ENCODE measurements around the gene SIN3A.
A peak's percentile ranks its signal among the peaks of the same experiment; 100 is the strongest.

The SIN3A gene

GRCh38 chr15:75371901-75372688, 79.4 kb downstream of the SIN3A start:
- DNase-seq = no peak

GRCh38 chr15:75371486-75371885, 80.0 kb downstream of the SIN3A start:
- DNase-seq = no peak

GRCh38 chr15:75369897-75370581, 81.5 kb downstream of the SIN3A start:
- DNase-seq = no peak

DNA sequence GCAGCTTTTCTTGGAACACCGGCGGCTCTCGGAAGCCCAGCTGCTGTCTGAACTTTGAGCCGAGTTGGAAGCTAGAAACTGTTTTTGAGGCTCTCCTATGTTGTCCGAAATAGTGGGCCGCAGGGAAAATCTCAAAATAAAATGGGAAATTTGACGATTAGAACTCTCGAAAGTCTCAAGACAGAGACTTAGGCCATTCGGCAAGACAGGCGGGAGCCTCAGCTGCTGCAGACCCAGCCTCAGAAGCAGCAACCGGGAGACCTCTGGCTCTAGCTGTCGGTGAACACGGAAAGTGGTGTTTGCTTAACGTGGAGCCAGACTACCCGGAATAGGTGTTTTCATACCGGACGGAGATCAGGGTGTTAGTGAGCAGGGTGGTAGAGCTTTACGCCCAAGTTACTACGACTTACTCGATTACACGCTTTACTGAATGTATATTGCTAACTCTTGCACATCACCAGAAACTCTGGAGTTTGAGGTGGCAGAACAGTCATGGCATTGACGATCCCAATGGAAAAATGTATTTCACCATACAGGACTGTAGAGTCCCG, 82.7 kb downstream of the SIN3A start:
- no peak for DNase-seq

DNA sequence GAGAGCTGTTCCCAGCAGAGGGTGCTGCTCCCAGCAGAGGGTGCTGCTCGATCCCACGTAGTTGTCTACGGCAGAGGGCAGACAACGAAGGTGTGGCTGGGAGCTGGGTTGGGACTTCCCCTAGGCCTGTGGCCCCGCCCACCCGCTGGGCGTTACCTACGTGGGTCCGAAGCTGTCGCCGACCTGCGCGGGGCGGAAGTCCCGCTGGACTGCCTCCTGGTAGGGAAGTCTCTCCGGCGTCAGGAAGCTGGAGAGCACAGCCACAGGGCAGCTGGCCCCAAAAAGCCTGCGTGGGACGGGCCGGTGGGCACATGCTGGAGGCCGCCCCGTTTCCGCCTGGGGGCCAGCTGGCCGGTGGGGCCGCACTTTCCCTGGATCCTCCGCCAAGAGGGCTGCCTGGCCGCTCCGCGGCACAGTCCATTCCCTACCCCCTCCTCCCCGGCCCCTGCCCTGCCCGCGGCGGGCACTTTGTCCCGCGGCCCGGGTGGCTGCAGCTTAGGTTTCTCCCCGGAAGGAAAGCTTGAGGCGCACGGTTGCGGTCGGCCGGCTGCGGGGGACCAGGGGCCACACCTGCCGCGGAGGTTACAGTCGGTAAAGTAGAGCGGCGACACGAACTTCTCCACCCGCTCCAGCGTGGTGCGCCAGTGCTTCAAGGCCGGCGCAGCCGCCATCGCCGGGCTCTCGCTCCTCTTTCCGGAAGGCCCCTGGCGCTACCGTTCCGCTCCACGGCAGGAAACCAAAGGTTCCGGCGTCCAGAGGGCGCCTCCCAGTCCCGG, 83.4 kb downstream of the SIN3A start, which contains the start of gene MAN2C1:
TSS of gene MAN2C1 (minus strand) at position 695 of the 776 bp plus-strand sequence. CDS start at position 671, 24 bp downstream.
- peak; percentile 68 for DNase-seq

GRCh38 chr15:75367406-75367912, 84.0 kb downstream of the SIN3A start:
- DNase-seq = no peak

GRCh38 chr15:75367006-75367405, 84.5 kb downstream of the SIN3A start:
- DNase-seq = no peak

DNA sequence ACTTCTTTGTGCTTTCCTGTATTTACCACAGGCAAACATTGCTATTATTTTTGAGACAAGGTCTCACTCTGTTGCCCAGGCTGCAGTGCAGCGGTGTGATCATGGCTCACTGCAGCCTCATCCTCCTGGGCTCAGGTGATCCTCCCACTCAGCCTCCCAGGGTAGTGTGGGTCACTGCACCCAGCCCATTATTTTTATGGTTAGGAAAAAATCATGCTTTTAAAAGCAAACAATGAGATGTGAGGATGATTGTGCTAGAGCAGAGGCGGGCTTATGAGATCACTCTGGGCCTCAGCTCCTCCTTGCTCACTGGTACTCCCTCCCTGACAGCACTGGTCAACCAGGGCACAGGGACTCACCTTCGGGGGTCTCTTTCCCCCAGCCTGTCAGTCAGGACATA, 85.3 kb downstream of the SIN3A start:
- DNase-seq = no peak

GRCh38 chr15:75364881-75365280, 86.6 kb downstream of the SIN3A start:
- DNase-seq = no peak

GRCh38 chr15:75363786-75364185, 87.7 kb downstream of the SIN3A start:
- no peak for DNase-seq

- DNase-seq = no peak
Measured at GRCh38 chr15:75362642-75363249, 88.7 kb downstream of the SIN3A start.

DNA sequence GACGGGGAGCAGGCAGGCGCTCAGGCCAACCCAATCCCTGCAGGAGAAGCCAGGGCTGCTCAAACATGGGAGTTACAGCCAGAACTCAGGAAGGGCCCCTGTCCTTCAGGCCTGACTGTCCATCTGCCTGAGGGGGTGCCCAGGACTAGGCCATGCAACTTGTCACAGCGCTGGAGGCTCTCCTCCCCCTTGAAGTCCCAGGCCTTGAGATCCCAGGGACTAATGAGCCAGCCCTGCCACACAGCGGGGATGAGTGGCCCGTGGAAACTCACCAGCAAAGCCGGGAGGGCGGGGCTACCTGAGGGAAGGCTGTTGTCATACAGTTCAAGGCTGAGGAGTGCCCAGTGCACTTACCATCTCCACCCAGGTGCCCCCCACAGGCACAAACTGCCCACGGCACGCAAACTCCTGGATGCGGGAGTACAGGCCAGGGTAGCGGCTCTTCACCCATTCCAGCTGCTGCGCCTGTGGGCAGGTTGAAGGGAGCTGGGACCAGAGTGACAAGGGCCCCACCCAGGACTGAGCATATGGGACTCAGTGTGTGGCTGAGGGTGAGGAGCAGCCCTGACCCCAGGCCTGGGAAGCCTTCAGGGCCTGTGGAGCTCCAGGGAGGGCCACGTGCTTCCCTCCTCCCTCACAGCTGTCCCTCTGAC, 89.4 kb downstream of the SIN3A start:
- no peak for DNase-seq

- no peak for DNase-seq
Measured at GRCh38 chr15:75361361-75361988, 90.0 kb downstream of the SIN3A start.

DNA sequence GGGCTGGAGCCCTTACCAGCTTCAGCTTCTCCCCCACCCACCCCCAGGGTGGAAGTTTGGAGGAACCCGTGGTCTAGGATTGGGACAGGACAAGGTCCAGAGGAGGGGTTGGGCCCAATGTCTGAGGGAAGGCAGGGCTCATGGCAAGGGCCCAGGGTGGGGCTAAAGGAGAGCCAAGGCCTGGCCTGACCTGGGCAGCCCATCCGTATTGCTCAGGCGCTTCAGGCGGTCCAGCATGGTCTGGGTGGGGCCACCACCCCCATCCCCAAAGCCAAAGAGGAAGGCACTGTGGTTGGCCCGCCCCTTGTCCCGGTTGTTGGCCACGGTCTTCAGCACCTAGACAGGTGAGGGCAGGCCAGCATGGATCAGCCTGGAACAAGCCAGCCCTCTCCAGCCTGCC, 90.6 kb downstream of the SIN3A start:
- no peak for DNase-seq

DNA sequence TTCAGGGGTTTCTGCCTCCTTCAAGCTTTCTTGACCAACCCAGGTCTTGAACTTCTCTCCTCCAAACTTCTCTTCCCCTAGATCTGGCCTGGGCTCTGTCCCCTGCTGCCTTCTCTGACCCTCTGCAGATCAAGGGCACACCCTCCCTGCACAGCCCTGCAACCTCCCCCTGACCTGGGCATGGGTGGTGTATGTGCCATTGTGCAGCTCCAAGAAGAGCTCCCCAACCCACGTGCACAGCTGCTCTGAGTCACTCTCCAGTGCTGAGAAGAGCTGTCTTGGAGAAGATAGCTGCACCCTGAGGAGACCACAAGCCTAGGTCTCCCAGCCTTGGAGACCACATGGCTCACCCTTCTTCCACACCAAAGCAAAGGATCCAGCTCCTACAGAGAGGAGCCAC, 91.1 kb downstream of the SIN3A start:
- no peak for DNase-seq

DNA sequence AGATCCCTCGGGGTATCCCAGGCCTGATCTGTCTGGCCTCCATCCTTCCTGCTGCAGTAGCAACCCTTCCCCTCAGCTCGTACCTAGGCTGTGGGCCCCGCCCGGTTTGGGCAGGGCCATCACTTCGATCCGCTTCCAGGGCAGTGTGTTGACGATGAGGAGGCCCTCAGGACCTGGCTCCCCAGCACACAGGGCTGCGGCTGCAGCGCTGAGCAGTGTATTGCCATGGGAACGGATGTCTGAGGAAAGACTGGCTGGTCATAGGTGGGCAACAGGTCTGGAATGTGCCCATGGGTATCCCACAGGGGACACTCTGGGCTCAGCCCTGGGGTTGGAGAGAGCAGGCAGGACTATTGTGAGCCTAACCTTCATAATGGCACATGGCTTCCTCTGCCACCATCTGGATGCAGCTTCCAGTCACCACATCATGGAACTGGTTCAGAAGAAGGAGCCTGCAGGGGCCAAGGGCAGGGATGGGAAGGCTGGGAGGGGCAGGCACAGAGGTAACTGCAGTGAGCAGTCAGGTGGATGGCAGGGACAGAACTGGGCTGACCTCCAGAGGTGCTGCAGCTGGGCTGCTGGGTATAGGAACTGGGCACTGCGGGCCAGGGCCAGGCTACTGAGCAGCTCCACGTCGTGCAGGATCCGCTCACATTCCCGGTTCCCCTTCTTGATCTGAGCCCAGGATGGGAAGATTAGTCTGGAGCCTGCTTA, 91.8 kb downstream of the SIN3A start:
- DNase-seq = no peak

GRCh38 chr15:75358771-75359536, 92.5 kb downstream of the SIN3A start:
- no peak for DNase-seq

GRCh38 chr15:75357976-75358673, 93.4 kb downstream of the SIN3A start:
- DNase-seq = no peak

DNA sequence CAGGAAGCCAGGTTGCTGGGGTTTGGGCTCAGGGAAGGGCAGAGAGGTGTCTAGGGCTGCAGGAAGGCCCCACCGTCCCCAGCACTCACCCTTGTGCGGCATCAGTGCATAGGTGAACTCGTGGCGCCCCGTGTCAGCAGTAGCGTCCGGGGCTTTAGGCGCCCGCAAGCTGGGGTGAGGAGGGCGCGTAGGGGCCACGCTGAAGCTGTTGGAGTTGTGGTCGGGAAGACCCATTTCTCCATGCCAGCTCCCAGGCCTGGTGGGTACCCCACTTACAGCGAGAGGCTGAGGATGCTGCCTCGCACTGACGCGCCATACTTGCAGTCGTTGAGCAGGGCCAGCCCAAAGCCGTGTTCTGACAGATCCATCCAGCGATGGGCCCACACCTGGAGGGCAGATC, 95.0 kb downstream of the SIN3A start:
- no peak for DNase-seq

Data from KG1 (cell line).